Astrocyte (in vitro differentiated cells and primary cell): ENCODE data around the gene DYNLT2. TPM values are rescaled to one million over a fixed set of nuclear protein-coding genes. Genes with fewer than 3 reads are reported as not detected.

Source experiments
- DNase-seq: peaks from one replicate; pipeline ENCODE4 v3.0.0-alpha.2; 2010; ENCODE audit warnings: low read depth
- FAIRE-seq: peaks from 2 replicates; lab custom pipeline; 2011; peaks lifted over from hg19 to GRCh38; lab: Jason Lieb, UNC
- H2AFZ ChIP-seq: 2 replicates; pipeline ENCODE4 v1.6.0; 2012; ENCODE audit warnings: low read depth, low read length, inconsistent platforms
- H3K27ac ChIP-seq: 2 replicates; pipeline ENCODE4 v1.5.1; 2011; ENCODE audit warnings: low read depth, low read length, inconsistent platforms
- H3K27me3 ChIP-seq: 2 replicates; pipeline ENCODE4 v1.6.0; 2011; ENCODE audit warnings: low read length, inconsistent platforms; ENCODE audit not compliant: insufficient read depth
- H3K36me3 ChIP-seq: 2 replicates; pipeline ENCODE4 v1.5.1; 2011; ENCODE audit warnings: low read length, inconsistent platforms; ENCODE audit not compliant: insufficient read depth
- H3K4me1 ChIP-seq: 2 replicates; pipeline ENCODE4 v1.5.1; 2011; ENCODE audit warnings: low read length, inconsistent platforms; ENCODE audit not compliant: insufficient read depth
- H3K4me2 ChIP-seq: 2 replicates; pipeline ENCODE4 v1.6.0; 2012; ENCODE audit warnings: low read length, inconsistent platforms
- H3K4me3 ChIP-seq: 2 replicates; pipeline ENCODE4 v1.5.1; 2011; ENCODE audit warnings: low read depth, mild to moderate bottlenecking, low read length, inconsistent platforms; ENCODE audit not compliant: insufficient read depth
- H3K79me2 ChIP-seq: 2 replicates; pipeline ENCODE4 v1.6.0; 2012; ENCODE audit warnings: mild to moderate bottlenecking, low read length, inconsistent platforms; ENCODE audit not compliant: insufficient read depth
- H3K9ac ChIP-seq: 2 replicates; pipeline ENCODE4 v1.6.0; 2012; ENCODE audit warnings: mild to moderate bottlenecking, low read length, inconsistent platforms
- H3K9me3 ChIP-seq: 2 replicates; pipeline ENCODE4 v1.5.1; 2012; ENCODE audit warnings: low read depth, mild to moderate bottlenecking, low read length, inconsistent platforms; ENCODE audit not compliant: insufficient read depth
- H4K20me1 ChIP-seq: 2 replicates; pipeline ENCODE4 v1.6.0; 2012; ENCODE audit warnings: low read length, inconsistent platforms; ENCODE audit not compliant: insufficient read depth
- H3K27ac Mint-ChIP-seq: one replicate; pipeline ENCODE4 v1.8.0; 2021; ENCODE audit warnings: mild to moderate bottlenecking, mixed read lengths; ENCODE audit not compliant: unreplicated experiment
- H3K27me3 Mint-ChIP-seq: one replicate; pipeline ENCODE4 v1.8.0; 2021; ENCODE audit warnings: low read depth, mixed read lengths; ENCODE audit not compliant: unreplicated experiment
- H3K36me3 Mint-ChIP-seq: one replicate; pipeline ENCODE4 v1.8.0; 2021; ENCODE audit warnings: low read depth, mixed read lengths; ENCODE audit not compliant: unreplicated experiment
- H3K4me1 Mint-ChIP-seq: one replicate; pipeline ENCODE4 v1.8.0; 2021; ENCODE audit warnings: low read depth, mixed read lengths; ENCODE audit not compliant: unreplicated experiment
- H3K4me3 Mint-ChIP-seq: one replicate; pipeline ENCODE4 v1.8.0; 2021; ENCODE audit warnings: mild to moderate bottlenecking, moderate library complexity, mixed read lengths; ENCODE audit not compliant: unreplicated experiment
- H3K9me3 Mint-ChIP-seq: one replicate; pipeline ENCODE4 v1.8.0; 2021; ENCODE audit warnings: mild to moderate bottlenecking, mixed read lengths; ENCODE audit not compliant: unreplicated experiment
- CTCF ChIP-seq: IDR thresholded peaks from 2 replicates; pipeline ENCODE4 v1.5.1; 2011; ENCODE audit warnings: low read depth, mild to moderate bottlenecking, inconsistent platforms, low read length, moderate library complexity; ENCODE audit not compliant: insufficient read depth
- EZH2 ChIP-seq: IDR thresholded peaks from 2 replicates; pipeline ENCODE4 v1.6.1; 2012; ENCODE audit warnings: mild to moderate bottlenecking, low read length, inconsistent platforms; ENCODE audit not compliant: insufficient read depth
- total RNA-seq: library from RNA; stranded (reverse); gene quantifications from 2 replicates; pipeline ENCODE4 v1.2.1, GENCODE V29; 2021

Gene DYNLT2
- total RNA-seq, 1 donor from 2014 or later: 1.0 TPM

GRCh38 chr6:169726963-169727362, 24.4 kb downstream of the DYNLT2 start:
- Histone ChIP-seq H3K9me3 (no peaks in the 10 kb centered on the region), H3K27ac (no peak overlapping the region), H3K27me3 (no peaks in the 10 kb centered on the region), H3K36me3 (no peaks in the 10 kb centered on the region), H3K4me1 (peaks cover 22% of the 10 kb centered on the region), H3K4me2 (no peak overlapping the region), H3K9ac (no peak overlapping the region), H3K4me3 (no peak overlapping the region), H4K20me1 (peaks cover 11% of the 10 kb centered on the region), H3K79me2 (peaks cover 3% of the 10 kb centered on the region), H2AFZ (no peak overlapping the region)
- H3K4me1 Mint-ChIP-seq: peaks cover 6% of the 10 kb centered on the region
- H3K36me3 Mint-ChIP-seq: no peaks in the 10 kb centered on the region
- TF ChIP-seq EZH2: no peak
- no peak for TF ChIP-seq CTCF
- peaks cover 5% of the 10 kb centered on the region for H3K27me3 Mint-ChIP-seq
- DNase-seq: no peak
- no peak for FAIRE-seq
- no peaks in the 10 kb centered on the region for H3K9me3 Mint-ChIP-seq
- H3K4me3 Mint-ChIP-seq: no peak overlapping the region
- H3K27ac Mint-ChIP-seq: no peak overlapping the region

DNA sequence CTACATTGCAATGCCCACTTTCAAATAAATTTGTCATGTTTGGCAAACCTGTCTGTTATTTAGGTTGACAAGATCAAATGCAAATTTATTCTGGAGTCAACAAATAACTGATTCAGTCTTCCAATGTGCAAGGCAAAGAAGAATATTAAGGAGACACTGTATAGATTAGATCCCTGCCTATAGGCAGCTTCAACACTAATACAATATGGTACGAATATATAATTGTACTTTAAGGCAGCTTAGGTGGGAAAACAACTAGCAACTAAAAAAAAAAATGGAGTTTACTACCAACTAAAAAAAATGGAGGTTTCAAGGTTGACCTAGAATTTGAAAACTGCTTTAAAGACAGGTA, 25.3 kb downstream of the DYNLT2 start:
- Histone ChIP-seq H3K27ac (no peak overlapping the region), H3K27me3 (no peaks in the 10 kb centered on the region), H3K36me3 (no peaks in the 10 kb centered on the region), H2AFZ (no peak overlapping the region), H3K4me2 (no peak overlapping the region), H4K20me1 (peaks cover 18% of the 10 kb centered on the region), H3K79me2 (peaks cover 12% of the 10 kb centered on the region), H3K4me1 (peaks cover 26% of the 10 kb centered on the region), H3K9ac (no peak overlapping the region), H3K4me3 (no peak overlapping the region), H3K9me3 (no peaks in the 10 kb centered on the region)
- DNase-seq (no peak), FAIRE-seq (no peak)
- H3K4me3 Mint-ChIP-seq: peak overlapping the region; percentile 90
- H3K27ac Mint-ChIP-seq: no peak overlapping the region
- H3K27me3 Mint-ChIP-seq: peaks cover 5% of the 10 kb centered on the region
- no peaks in the 10 kb centered on the region for H3K9me3 Mint-ChIP-seq
- TF ChIP-seq EZH2 (no peak), CTCF (no peak)
- H3K4me1 Mint-ChIP-seq: peaks cover 6% of the 10 kb centered on the region
- no peaks in the 10 kb centered on the region for H3K36me3 Mint-ChIP-seq

DNA sequence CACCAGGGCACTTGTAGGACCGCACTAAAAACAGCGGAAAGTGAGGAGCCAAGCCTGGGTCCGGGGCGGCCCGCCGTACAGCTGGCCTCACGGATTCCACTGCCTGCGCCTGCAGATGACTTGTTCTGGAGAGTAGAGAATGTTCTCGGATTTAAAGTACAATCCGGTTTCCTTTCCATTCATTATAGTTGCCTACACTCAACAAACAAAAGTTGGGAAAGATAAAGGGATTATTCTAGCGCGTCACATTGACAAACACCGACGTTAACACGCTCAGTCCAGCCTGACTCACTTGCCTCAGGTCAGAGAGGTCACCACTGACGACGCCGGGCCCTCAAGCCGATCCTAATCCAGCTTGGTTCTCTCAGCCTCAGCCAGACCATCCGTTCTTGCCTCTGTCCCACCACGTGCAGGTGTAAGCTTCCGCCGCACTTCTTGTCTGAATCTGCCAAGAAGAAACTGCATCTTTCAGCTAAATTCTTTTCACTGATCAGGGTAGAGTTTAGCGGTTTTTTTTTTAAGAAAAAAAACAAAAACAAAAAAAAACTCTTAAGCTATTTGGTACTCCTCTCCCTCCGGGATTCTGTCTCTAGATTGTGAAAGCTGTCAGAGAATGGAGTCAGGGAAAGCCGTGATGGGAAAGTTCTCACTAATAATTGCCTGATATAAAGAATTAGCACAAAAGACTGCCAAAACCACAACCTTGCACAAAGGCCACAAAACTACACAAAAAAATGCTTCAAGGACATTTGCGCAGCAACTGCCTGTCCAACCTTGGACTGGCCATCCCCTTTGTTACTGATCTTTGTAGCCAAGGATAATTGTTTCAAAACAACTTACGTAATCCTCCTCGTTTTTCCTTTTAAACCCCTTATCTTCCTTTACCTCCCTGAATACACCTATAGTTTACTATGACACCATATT, 26.0 kb downstream of the DYNLT2 start:
- Mint-ChIP-seq H3K27ac (peak overlapping the region; percentile 92), H3K36me3 (no peaks in the 10 kb centered on the region), H3K4me1 (peaks cover 6% of the 10 kb centered on the region), H3K4me3 (peak overlapping the region; percentile 90), H3K27me3 (peaks cover 2% of the 10 kb centered on the region), H3K9me3 (no peaks in the 10 kb centered on the region)
- TF ChIP-seq EZH2: no peak
- TF ChIP-seq CTCF: no peak
- Histone ChIP-seq H3K4me1 (peaks cover 26% of the 10 kb centered on the region), H3K4me2 (peak overlapping the region; percentile 92), H3K36me3 (no peaks in the 10 kb centered on the region), H3K27ac (peak overlapping the region; percentile 73), H4K20me1 (peaks cover 19% of the 10 kb centered on the region), H3K79me2 (peaks cover 19% of the 10 kb centered on the region), H3K9ac (peak overlapping the region; percentile 84), H3K4me3 (peak overlapping the region; percentile 71), H3K27me3 (no peaks in the 10 kb centered on the region), H2AFZ (peak overlapping the region; percentile 93), H3K9me3 (no peaks in the 10 kb centered on the region)
- FAIRE-seq: no peak
- peak; percentile 69 for DNase-seq
